Endothelial cell of umbilical vein (primary cell): ENCODE measurements around the gene COMP. TPM values are rescaled to one million over a fixed set of nuclear protein-coding genes. Genes with fewer than 3 reads are reported as not detected.

Experiments used
- BruUV-seq: library from RNA; stranded (reverse); fragments of 400-500 nt; replicated peaks from 2 replicates; lab custom pipeline; 2021; lab: Mats Ljungman, UMichigan
- CTCF ChIA-PET: fragments of 300-600, 350-600 bp; sonication (Branson Sonifier 250); formaldehyde crosslinking; loops from one replicate; lab custom pipeline; 2021; ENCODE audit warnings: antibody characterized with exemption, inconsistent platforms; lab: Charles Lee
- POLR2A ChIA-PET: fragments of 300-600, 350-600 bp; sonication (Branson Sonifier 250); formaldehyde crosslinking; loops from one replicate; lab custom pipeline; 2021; ENCODE audit warnings: antibody characterized with exemption, inconsistent platforms; lab: Charles Lee
- DNase-seq: peaks from one replicate; pipeline ENCODE4 v3.0.0-alpha.2; 2011; ENCODE audit warnings: low read depth, low spot score
- FAIRE-seq: peaks from 2 replicates; lab custom pipeline; 2011; peaks lifted over from hg19 to GRCh38; lab: Jason Lieb, UNC
- H2AFZ ChIP-seq: 2 replicates; pipeline ENCODE4 v1.6.0; 2012; ENCODE audit warnings: low read depth, low read length, control low read depth, inconsistent platforms
- H3K27ac ChIP-seq: 2 replicates; pipeline ENCODE4 v1.5.1; 2011; ENCODE audit warnings: low read depth, mild to moderate bottlenecking, control low read depth, low read length, moderate library complexity; ENCODE audit not compliant: insufficient read depth
- H3K27me3 ChIP-seq, 2 experiments: 2 replicates each; pipeline versions ENCODE4 v1.6.0 to v1.6.1; 2011; ENCODE audit warnings: low read length in 2 of 2, mixed read lengths in 1 of 2; ENCODE audit not compliant: control insufficient read depth in 2 of 2, insufficient read depth in 2 of 2
- H3K36me3 ChIP-seq, 2 experiments: 2 replicates in 1 of 2; 3 replicates in 1 of 2; pipeline ENCODE4 v1.5.1; 2011; ENCODE audit warnings: low read length in 2 of 2, mild to moderate bottlenecking in 1 of 2, moderate library complexity in 1 of 2; ENCODE audit not compliant: control insufficient read depth in 2 of 2, insufficient read depth in 2 of 2; ENCODE audit errors: extremely low read depth in 1 of 2
- H3K4me1 ChIP-seq: 3 replicates; pipeline ENCODE4 v1.5.1; 2011; ENCODE audit warnings: mild to moderate bottlenecking, low read length; ENCODE audit not compliant: control insufficient read depth, insufficient read depth; ENCODE audit errors: extremely low read depth
- H3K4me2 ChIP-seq: 2 replicates; pipeline ENCODE4 v1.6.1; 2011; ENCODE audit warnings: low read length, control low read depth, mixed read lengths; ENCODE audit not compliant: insufficient read depth
- H3K4me3 ChIP-seq, 3 experiments: fragments of 200-600 bp in 1 of 3; sonication (generic), shearing (Covaris generic) in 1 of 3; replicated peaks in 1 of 3; 2 replicates each; pipeline ENCODE4 v1.5.1; 2011 to 2016; ENCODE audit warnings: control low read depth in 3 of 3, low read length in 3 of 3, mild to moderate bottlenecking in 2 of 3, inconsistent platforms in 1 of 3, low read depth in 1 of 3, moderate library complexity in 1 of 3; ENCODE audit not compliant: insufficient read depth in 1 of 3
- H3K79me2 ChIP-seq: 2 replicates; pipeline ENCODE4 v1.6.0; 2012; ENCODE audit warnings: low read length, inconsistent platforms; ENCODE audit not compliant: control insufficient read depth, insufficient read depth
- H3K9ac ChIP-seq: replicated peaks from 2 replicates; pipeline ENCODE3; 2011; ENCODE audit warnings: low read length, control low read depth; ENCODE audit not compliant: insufficient read depth; ENCODE audit errors: extremely low read depth
- H3K9me1 ChIP-seq: replicated peaks from 3 replicates; pipeline ENCODE4 v1.6.0; 2011; ENCODE audit warnings: mild to moderate bottlenecking, low read length; ENCODE audit not compliant: control insufficient read depth, insufficient read depth; ENCODE audit errors: extremely low read depth
- H3K9me3 ChIP-seq: replicated peaks from 2 replicates; pipeline ENCODE4 v1.5.1; 2012; ENCODE audit warnings: low read length, inconsistent platforms; ENCODE audit not compliant: control insufficient read depth, insufficient read depth
- H4K20me1 ChIP-seq: replicated peaks from 2 replicates; pipeline ENCODE3; 2011; ENCODE audit warnings: mild to moderate bottlenecking, low read length; ENCODE audit not compliant: control insufficient read depth, insufficient read depth; ENCODE audit errors: extremely low read depth
- EZH2 ChIP-seq: IDR thresholded peaks from 2 replicates; pipeline ENCODE4 v1.6.1; 2012; ENCODE audit warnings: borderline replicate concordance, low read depth, mild to moderate bottlenecking, moderate library complexity, low read length, inconsistent platforms; ENCODE audit not compliant: severe bottlenecking
- FOS ChIP-seq: IDR thresholded peaks from 2 replicates; pipeline ENCODE4 v1.6.1; 2011; ENCODE audit warnings: mild to moderate bottlenecking, low read length, moderate library complexity, borderline replicate concordance; ENCODE audit not compliant: insufficient read depth
- GATA2 ChIP-seq: IDR thresholded peaks from 2 replicates; pipeline ENCODE4 v1.7.0; 2011; ENCODE audit warnings: low read depth, mild to moderate bottlenecking, moderate library complexity, mixed read lengths, low read length; ENCODE audit not compliant: insufficient read length, insufficient read depth
- JUN ChIP-seq: IDR thresholded peaks from 2 replicates; pipeline ENCODE4 v1.6.1; 2011; ENCODE audit warnings: borderline replicate concordance, low read depth; ENCODE audit not compliant: insufficient read length, insufficient read depth
- MYC ChIP-seq: IDR thresholded peaks from one replicate; pipeline ENCODE4 v1.6.1; 2011; ENCODE audit warnings: mild to moderate bottlenecking, low read depth, low read length
- POLR2A ChIP-seq: IDR thresholded peaks from 2 replicates; pipeline ENCODE4 v1.6.1; 2012; ENCODE audit warnings: low read depth, mild to moderate bottlenecking, control low read depth, low read length
- POLR2AphosphoS5 ChIP-seq: IDR thresholded peaks from 2 replicates; pipeline ENCODE4 v1.6.1; 2012; ENCODE audit warnings: low read depth, mild to moderate bottlenecking, control low read depth, low read length, moderate library complexity; ENCODE audit not compliant: insufficient read depth
- dilution Hi-C: fragments of 300-500 bp; cut with MboI; formaldehyde crosslinking; loops from one replicate; pipeline ENCODE4 v1.15.0; 2019; ENCODE audit warnings: low sequenced_read_pairs; ENCODE audit not compliant: extremely low pct_ligation_motif_present
- intact Hi-C: fragments of 100-400 bp; cut with micrococcal nuclease; formaldehyde crosslinking; loops from one replicate; pipeline ENCODE4 v1.10.0; 2022
- polyA plus RNA-seq, 4 experiments: library from polyadenylated mRNA; depleted of rRNA in 3 of 4; stranded (reverse) in 3 of 4; unstranded in 1 of 4; fragments of >200 nt; gene quantifications; 2 replicates each; pipeline versions ENCODE4 v1.2.1 to v1.2.3, GENCODE V29; 2011 to 2012; ENCODE audit warnings: missing spikeins in 1 of 4
- total RNA-seq: library from RNA; stranded (reverse); gene quantifications from 2 replicates; pipeline ENCODE4 v1.2.3, GENCODE V29; 2021
- TF ChIP-seq, protein P1 (sequence below): IDR thresholded peaks from 2 replicates; pipeline ENCODE4 v1.6.1; 2011; ENCODE audit not compliant: insufficient read depth, insufficient read length
- TF ChIP-seq, protein P2 (sequence below), 2 donors: IDR thresholded peaks; 1 replicate in 1 of 2; 2 replicates in 1 of 2; pipeline ENCODE4 v1.5.1; 2011; ENCODE audit warnings: low read length in 2 of 2, mild to moderate bottlenecking in 2 of 2, moderate library complexity in 2 of 2, control low read depth in 1 of 2, inconsistent platforms in 1 of 2, low read depth in 1 of 2; ENCODE audit not compliant: insufficient read depth in 1 of 2; ENCODE audit errors: extremely low read depth in 1 of 2

Gene COMP
- total and polyA plus RNA-seq, 2 donors (not counting 3 experiments of a cell fraction or from before 2014, with no cell fraction given) = not detected

DNA sequence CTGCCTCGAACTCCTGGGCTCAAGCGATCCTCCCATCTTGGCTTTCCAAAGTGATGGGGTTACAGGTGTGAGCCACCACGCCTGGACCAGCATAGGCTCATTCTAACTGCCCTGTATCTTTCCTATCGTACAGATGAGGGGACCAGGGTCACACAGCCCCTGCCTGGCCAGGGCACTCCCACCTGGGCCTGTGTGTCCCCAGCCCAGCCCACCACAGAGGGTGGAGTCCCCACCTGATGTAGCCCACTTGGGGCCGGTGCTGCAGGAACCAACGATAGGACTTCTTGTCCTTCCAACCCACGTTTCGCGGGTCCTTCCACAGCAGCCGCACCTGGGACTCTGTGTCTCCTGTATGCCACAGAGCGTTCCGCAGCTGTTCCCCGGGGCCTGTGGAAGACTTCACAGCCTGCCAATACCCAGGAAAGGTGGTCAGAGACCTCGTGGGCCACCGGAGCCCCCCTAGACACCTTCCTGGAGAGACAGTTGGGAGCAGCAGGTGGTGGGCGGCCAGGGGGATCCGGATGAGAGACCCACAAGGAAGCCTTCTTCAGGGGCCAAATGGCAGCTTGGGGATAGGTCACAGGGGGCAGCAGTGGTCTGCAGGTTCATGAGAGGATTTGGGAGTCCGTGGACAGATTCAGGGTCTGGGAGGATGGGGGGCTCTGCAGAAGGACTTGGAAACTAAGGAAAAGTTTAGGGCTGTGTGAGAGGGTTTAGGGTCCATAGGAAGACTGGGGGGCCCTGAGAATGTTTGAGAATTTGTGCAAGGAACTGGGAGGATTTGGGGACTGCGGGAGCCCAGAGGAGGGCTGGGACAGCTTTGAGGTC lies 6.9 kb downstream of the COMP start:
- Histone ChIP-seq H3K36me3 (no peaks in the 10 kb centered on the region), H4K20me1 (no peaks in the 10 kb centered on the region), H3K27me3 (peaks cover 25 to 27% of the 10 kb centered on the region in 2 experiments), H2AFZ (no peak overlapping the region), H3K4me1 (no peaks in the 10 kb centered on the region), H3K9me3 (no peaks in the 10 kb centered on the region), H3K4me2 (no peak overlapping the region), H3K79me2 (no peaks in the 10 kb centered on the region), H3K9ac (no peak overlapping the region), H3K4me3 (no peak overlapping the region), H3K27ac (no peak overlapping the region), H3K9me1 (no peaks in the 10 kb centered on the region)
- dilution Hi-C loops = no loop called here
- intact Hi-C loops = no loop called here
- BruUV-seq = no TSS peak
- DNase-seq (no peak), FAIRE-seq (no peak)
- TF ChIP-seq JUN (no peak), FOS (no peak), POLR2A (no peak), GATA2 (no peak), MYC (no peak), POLR2AphosphoS5 (no peak), EZH2 (no peak)
- TF ChIP-seq, protein P1, sequence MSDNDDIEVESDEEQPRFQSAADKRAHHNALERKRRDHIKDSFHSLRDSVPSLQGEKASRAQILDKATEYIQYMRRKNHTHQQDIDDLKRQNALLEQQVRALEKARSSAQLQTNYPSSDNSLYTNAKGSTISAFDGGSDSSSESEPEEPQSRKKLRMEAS = no peak
- TF ChIP-seq, protein P2, sequence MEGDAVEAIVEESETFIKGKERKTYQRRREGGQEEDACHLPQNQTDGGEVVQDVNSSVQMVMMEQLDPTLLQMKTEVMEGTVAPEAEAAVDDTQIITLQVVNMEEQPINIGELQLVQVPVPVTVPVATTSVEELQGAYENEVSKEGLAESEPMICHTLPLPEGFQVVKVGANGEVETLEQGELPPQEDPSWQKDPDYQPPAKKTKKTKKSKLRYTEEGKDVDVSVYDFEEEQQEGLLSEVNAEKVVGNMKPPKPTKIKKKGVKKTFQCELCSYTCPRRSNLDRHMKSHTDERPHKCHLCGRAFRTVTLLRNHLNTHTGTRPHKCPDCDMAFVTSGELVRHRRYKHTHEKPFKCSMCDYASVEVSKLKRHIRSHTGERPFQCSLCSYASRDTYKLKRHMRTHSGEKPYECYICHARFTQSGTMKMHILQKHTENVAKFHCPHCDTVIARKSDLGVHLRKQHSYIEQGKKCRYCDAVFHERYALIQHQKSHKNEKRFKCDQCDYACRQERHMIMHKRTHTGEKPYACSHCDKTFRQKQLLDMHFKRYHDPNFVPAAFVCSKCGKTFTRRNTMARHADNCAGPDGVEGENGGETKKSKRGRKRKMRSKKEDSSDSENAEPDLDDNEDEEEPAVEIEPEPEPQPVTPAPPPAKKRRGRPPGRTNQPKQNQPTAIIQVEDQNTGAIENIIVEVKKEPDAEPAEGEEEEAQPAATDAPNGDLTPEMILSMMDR (IDR thresholded peaks at IDR 0.05; ENCODE audit: extremely low read depth in 1 of 2, insufficient read depth in 1 of 2, low read depth in 1 of 2, low read length in 2 of 2) = no peak
- ChIA-PET CTCF (no interaction called here), POLR2A (interaction anchor here (0.5 kb wide), 1 partner anchor 133 kb away, joined by 12 read pairs; no protein-coding TSS in a partner anchor)
